NCI-H2029 treated with DMSO at 0.1 percent for 48 hours (cell line): ENCODE results near the gene TANGO6.

Experiments used
- DNase-seq: peaks from one replicate; lab custom pipeline; 2025; lab: John Stamatoyannopoulos, UW

Gene TANGO6

DNA sequence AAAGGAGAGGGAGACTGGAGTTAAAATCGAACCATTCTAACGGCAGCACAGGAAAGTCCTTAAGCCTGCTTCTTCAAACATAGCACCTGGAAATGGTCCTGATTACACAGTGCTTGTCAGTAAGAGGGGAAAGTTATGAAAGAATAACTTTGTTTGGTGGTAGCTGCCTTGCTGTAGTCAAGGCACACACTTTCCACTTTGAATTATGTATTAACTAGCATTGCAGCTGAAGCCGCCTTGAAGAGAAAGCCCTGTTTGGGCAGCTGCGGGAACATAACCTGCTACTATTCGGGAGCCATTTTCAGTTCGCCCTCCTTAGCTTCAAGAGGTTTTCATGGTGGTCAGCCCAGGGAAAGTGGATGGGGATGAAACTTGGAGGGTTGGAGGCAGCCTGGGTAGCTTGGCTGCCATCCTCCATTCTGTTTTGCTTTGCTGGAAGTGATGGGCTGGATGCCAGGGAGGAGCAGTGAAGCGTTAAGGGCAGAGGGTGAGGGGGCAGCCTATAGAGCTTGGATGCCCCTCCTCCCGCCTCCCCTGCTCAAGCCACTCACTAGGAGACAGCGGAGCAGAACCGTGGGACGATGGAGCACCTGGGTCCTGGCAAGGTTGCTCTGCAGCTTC is 256.9 kb downstream of the TANGO6 start:
- peak; percentile 63 for DNase-seq

DNA sequence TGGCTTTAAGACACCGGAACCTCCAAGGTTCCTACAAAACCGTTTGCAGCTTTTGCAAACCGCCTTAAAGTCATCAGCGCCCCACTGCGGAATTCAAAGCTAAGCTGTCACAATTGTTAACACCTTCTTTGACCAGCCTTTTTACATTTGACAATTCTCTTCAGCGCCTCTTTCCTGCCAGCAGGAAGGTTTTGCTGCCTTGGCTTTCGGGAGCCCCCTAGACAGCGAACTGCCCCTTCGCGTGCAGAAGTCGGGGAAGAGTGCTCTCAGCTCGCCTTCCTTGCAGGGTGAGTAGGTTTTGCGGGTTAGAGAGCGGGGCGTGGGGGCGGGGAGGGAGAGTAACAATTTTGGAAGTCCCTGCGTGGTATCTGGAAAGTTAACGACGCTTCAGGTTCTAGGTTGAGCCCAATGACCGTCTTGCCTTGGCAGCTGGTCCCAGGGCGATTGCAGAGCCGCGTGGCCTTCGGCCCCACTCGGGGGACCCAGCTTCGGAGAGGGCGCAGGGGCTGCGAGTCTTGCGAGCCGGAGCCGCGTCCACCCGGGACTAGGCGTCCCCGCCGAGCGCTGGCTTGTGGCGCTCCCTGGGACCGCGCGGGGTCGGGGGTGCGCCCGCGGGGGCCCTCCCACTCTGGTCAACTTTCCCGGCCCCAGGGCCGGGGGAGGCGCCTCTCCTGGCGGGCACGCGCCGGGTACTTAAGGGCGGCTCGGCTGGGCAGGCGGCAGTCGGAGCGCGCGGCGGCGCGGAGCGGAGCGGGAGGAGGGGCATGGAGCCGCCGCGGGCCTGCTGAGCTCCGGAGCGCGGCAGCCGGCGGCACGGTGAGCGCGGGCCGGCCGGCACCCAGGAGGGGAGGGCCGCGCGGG is 262.4 kb downstream of the TANGO6 start, which contains the start of gene HAS3:
Gene HAS3, plus strand, starts transcription at position 153 of the 861 bp plus-strand sequence. CDS start 3,743 bp downstream, outside the sequence.
- no peak for DNase-seq

DNA sequence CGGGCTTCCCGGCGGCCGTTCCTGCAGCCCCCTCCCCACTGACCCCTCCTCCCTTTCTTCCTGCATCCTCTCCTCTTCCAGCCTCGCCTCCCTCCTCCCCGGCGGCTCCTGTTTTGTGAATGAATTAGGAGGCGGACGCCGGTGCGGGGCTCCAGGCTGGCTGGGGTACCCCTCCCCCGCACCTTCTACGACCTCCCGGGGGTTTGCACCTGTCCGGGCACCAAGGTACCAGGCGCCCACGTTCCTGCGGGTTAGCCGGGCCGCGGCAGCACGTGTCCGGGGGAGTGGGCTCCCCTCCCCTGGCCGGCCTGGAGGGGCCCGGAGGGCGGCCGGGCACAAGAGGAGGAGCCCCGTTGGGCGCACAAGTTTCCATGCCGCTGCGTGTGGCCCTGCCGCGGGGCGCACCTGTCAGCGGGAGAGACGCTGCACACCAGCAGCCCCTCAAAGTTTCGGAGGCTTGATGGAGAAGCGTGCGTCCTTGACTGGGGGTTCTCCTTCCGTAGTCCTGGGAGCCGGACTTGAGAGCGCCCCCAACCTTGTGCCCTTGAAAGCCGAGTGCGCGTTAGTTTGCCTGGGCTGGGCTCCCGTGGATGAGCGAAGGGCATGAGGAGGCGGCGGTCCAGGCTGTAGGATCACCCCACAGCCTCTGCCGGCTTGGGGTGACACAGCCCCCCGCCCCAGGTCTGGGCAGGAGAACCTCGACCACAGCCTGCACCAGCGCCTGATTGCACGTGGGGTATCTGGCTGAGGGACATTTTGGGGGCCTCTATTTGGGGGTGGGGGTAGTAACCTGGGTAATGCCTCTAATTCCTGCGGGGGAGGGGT is 263.4 kb downstream of the TANGO6 start:
- DNase-seq: no peak

DNA sequence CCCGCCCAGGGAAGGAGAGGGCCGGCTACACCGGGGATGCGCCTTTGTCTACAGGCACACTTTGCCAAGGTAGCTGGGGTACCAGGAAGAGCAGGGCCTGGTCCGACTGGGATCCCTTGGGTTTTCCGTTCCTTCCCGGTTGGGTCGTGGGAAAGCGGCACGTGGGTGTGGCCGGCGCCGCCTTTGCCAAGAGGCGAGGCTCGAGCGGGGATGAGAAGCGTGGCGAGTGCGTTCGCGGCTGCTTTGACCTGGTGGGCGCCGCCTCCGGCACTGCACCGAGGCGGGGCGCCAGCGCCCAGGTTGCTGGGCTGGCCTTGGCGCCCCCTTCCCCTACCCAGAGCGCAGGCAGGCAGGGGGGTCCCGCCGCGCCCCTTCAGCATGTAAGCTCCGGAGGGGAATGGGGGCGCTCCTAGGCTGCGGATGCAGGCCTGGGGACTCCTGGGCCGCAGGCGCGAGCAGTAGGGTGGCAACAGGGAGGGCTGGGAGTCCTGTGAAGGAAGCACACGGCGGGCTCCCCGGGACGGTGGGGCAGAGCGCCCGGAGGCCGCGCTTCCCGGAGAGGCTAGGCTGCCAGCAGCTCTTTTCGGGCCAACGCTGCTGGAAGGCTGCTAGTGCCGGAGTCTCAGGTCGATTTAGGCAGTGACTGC is 264.1 kb downstream of the TANGO6 start:
- no peak for DNase-seq

DNA sequence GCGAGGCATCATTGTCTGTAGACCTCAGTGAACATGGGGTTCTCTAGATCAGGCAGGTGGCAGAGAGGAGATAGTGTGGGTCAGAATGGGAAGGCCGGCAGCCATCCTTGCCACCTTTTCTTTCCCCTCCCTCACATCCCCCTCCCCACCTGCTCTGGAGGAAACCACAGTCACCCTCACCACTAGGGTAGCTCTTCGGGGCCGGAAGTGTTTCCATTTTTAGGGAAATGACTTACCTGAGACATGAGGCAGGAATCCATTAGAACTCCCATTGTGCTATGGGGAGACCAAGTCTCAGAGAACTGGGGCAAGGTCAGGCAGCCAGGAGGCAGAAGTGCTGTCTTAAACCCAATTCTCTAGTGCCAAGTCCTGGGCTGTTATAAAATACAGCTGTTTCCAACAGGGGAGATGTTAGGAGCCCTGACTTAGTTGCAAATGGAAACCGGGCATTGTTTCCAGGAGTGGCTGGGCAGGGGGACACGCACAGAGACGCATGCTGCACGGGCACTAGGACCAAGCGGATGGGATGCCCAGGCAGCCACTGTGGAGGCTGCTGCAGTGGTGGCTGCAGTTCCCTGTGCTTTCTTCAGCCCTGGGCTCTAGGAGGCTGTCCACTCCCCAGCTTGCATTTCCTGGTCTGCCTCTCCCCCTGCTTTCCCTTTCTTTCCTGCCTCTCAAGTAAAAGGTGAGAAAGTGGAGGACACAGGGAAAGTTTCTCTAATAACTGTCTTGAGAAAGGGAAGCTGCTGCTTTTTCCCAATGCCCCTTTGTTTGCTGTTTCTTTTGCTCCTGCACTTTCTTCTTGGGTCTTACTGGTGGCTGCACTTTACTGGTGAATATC is 265.0 kb downstream of the TANGO6 start:
- DNase-seq: no peak

DNA sequence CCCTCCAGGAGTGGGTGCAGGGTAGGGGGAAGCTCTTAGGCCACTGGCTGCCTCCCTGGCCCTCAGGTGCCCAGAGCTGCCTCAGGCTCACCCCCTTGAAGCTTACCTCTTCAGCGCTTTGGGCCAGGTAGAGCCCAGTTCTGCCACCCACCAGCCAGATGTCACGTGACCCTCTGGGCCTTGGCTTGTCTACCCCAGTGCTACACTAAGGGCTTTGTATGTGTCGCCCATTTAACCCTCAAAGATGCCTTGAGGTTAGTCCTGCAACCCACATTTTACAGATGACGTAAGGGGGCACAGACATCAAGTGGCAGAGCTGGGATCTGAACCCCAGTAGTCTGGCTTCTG is 265.5 kb downstream of the TANGO6 start:
- DNase-seq: no peak

DNA sequence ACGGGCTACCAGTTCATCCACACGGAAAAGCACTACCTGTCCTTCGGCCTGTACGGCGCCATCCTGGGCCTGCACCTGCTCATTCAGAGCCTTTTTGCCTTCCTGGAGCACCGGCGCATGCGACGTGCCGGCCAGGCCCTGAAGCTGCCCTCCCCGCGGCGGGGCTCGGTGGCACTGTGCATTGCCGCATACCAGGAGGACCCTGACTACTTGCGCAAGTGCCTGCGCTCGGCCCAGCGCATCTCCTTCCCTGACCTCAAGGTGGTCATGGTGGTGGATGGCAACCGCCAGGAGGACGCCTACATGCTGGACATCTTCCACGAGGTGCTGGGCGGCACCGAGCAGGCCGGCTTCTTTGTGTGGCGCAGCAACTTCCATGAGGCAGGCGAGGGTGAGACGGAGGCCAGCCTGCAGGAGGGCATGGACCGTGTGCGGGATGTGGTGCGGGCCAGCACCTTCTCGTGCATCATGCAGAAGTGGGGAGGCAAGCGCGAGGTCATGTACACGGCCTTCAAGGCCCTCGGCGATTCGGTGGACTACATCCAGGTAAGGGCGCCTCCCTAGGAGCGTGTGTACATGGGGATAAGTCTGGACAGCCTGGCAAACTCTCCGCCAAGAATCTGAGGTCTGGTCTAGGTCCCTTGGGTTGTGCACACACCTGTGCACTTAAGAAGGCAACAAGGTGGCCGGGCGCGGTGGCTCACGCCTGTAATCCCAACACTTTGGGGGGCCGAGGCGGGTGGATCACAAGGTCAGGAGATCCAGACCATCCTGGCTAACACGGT is 266.3 kb downstream of the TANGO6 start:
- DNase-seq: no peak

DNA sequence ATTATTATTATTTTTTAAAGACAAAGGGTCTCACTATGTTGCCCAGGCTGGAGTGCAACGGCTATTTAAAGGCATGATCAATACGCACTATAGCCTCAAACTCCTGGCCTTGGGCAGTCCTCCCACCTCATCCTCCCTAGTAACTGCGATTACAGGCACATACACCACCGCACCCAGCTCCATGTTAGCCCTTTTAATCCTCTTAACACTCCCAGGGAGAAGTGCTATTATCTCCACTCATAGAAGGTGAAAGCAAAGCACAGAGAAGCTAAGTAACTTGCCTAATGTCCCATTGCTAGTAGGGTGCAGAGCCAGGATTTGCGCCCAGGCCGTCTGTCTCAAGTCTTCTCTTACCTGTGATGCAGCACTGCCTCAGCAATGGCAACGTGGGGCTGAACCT is 267.1 kb downstream of the TANGO6 start:
- no peak for DNase-seq

DNA sequence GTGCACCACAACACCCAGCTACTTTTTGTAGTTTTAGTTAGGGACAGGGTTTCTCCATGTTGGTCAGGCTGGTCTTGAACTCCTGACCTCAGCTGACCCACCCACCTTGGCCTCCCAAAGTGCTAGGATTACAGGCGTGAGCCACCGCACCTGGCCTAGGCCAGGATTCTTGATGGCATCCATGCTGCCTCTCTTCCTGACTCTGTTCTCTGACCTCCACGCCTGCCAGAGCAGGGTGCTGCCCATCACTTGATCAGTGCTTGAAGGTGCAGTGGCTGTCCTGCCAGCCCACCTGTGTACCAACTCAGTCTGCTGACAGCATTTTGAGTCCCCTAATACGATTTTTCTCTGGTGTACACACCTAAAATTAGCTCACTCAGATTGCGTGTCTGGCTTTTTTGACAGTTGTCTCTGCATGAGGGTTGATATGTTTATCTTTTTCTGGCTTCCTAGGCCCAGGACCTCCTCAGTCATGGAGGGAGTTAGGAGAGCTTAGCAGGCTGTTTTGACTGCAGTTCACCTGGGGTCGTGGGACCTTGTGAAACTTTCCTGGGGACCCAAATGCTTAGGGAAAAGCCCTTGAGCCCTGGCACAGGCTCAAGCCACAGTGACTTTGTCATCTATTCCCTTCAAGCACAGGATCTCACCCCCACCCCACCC is 268.0 kb downstream of the TANGO6 start:
- DNase-seq: no peak

DNA sequence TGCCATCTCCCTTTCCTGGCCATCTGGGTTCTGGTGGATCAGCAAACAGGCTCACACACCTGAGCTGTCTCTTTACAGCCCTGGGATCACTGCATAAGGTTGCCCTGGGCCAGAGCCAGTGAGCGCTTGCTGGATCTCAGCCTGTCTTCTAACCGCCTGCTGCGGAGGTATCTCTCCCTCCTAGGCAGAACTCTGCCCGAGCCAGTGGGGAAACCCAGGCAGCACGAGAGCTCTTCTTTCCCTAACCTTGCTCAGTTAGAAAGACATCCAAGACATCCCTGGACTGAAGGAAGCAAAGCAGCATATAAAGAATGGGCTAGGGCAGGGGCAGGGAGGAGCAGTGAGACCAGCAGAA is 268.5 kb downstream of the TANGO6 start:
- DNase-seq: no peak

DNA sequence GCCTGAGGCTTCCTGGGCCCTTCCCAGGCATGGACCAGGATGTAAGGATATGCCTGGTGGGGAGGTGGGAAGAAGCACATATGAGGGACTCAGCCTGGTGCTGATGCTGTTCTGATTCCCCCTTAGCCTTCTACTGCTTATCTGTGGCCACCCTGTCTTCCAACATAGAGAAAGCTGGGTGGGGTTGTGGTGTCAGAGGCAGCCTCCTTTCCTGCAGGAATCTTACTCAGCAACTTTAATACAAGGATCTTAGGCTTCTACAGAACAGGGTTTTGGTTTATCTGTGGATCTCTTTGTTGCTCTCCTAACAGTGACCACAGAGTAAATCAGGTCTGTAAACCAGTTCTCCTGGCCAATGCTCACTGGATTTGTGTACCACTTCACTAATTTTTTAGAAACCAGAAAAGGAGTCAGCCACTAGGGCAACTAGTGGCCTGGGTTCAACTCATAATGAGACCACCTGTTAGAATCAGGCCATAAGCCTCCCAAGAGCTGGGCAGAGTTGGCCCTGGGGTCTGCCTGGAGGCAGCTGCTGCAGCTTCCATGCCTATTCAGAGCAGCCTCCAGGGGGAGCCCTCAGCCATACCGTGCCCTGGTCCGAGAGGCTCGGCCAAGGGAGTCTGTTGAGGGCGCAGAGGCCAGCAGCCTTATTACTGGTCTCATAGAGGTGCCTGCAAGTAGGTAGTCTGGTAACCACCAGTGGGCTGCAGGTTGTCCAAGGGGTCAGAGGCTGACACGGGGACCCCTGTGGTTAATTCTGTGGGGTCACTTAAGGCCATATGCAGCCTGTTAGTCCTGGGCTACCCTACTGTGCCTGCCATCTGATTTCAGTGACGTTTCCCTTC is 269.2 kb downstream of the TANGO6 start:
- DNase-seq: no peak

DNA sequence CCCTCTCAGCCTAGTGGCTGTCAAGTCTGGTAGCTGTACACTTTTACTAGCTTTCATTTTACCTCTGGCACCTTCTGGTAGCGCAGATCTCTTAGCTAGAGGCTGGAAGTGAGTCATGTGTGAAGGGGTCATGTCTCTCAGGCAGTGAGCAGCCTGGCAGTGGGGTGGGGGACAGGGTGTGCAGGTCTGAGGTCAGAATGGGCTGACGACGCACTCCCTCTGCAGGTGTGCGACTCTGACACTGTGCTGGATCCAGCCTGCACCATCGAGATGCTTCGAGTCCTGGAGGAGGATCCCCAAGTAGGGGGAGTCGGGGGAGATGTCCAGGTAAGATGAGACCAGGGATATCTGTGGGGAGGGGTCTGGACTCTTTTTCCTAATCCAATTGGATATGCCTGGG is 269.9 kb downstream of the TANGO6 start:
- no peak for DNase-seq

DNA sequence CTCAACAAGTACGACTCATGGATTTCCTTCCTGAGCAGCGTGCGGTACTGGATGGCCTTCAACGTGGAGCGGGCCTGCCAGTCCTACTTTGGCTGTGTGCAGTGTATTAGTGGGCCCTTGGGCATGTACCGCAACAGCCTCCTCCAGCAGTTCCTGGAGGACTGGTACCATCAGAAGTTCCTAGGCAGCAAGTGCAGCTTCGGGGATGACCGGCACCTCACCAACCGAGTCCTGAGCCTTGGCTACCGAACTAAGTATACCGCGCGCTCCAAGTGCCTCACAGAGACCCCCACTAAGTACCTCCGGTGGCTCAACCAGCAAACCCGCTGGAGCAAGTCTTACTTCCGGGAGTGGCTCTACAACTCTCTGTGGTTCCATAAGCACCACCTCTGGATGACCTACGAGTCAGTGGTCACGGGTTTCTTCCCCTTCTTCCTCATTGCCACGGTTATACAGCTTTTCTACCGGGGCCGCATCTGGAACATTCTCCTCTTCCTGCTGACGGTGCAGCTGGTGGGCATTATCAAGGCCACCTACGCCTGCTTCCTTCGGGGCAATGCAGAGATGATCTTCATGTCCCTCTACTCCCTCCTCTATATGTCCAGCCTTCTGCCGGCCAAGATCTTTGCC is 271.1 kb downstream of the TANGO6 start:
- DNase-seq: no peak

DNA sequence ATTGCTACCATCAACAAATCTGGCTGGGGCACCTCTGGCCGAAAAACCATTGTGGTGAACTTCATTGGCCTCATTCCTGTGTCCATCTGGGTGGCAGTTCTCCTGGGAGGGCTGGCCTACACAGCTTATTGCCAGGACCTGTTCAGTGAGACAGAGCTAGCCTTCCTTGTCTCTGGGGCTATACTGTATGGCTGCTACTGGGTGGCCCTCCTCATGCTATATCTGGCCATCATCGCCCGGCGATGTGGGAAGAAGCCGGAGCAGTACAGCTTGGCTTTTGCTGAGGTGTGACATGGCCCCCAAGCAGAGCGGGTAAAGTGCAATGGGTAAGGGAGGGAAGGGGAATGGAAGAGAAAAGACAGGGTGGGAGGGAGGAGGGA is 271.6 kb downstream of the TANGO6 start:
- DNase-seq: no peak

DNA sequence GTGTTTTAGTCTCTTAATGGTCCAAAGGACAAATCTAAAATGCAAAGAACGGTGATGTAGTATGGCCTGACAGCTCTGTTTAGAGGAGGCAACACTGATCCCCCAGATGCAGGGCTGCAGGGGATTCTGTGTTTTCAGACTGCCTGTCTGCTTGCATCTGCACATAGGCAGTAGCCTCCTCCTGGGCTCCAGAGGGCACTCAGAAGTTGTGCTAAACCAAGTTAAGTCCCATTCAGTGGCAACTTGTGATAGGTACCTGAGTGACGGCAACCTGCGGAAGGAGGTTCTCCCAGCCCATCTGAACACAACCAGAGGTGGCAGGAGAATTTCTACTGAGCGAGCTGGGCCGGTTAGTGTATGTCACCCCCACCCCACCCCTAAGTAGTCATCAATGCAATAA is 272.0 kb downstream of the TANGO6 start:
- no peak for DNase-seq

DNA sequence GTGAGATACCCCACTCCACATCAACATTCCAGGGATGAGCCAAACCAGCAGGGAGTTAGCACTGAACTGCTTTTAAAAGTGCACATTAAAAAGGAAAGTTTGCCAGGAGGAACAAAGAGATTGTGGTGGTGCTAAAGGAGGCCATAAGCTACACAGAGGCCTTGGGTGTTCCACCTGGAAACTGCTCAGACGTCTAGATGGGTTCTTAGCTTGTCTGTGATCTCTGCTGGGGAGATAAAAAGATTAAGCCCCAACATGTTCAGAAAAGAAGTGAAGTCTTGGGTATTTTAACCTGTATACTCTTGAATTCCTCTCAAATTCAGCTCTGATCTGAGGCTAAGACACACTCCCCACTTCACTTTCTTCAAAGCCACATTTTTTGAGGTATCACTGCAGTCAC is 272.5 kb downstream of the TANGO6 start:
- DNase-seq: no peak

DNA sequence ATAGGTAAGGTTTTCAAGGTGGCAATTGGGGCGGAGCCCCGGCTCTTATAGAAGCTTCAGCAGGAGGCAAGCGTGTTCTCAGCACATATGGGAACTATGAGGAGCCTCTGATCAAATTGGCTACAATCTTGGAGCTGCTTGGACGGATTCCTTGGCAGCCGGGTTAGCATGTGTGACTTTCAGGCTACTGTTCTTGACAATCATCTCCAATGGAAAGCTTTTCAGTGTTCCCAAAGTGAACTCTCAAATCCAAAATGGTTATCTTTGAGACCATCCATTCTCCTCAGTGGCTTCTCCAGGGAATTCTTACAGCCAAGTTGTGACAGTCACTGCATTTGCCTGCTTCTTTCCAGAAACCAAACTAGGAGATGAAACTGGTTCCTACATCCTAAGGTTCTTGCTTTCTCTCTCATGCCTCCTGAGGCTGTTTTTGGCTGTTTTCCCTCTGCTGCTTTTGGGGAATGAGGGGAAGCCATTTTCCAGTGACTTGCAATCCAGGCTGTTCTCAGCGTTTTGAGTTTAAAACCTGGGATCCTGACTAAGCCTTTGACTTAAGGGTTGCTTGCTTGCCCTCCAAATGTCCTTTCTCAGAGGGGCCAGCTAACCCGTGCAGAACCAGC is 273.0 kb downstream of the TANGO6 start:
- no peak for DNase-seq

DNA sequence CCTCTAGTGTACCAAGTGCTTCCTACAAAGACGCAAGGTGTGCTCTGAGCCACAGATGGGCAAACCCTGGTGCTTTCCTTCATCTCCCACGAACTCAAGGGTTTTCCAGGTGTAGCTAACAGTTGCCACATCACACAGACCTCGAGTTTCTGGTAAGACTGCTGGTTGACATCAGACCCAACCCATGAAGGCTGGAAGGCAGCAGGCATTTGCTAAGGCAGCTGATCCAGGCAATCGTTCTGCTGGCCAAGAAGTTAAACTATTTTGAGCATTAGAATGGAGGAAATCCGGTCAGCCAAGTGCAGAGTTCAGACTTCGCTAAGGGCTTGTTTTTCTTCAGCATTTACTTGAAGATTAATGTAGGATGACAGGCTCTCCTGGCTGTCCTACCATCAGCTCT is 273.6 kb downstream of the TANGO6 start:
- no peak for DNase-seq
